GM19035 (cell line): ENCODE data around the gene FASTK.
A peak's percentile ranks its signal among the peaks of the same experiment; 100 is the strongest.
"Not testable (repeated sequence)": the region's sequence is repeated elsewhere in the genome, so short reads cannot be mapped to it uniquely, and the experiment has no call there.

Source experiments
- ATAC-seq: cut with Tn5 transposase; IDR thresholded peaks from one replicate; pipeline ENCODE4 v1.9.1; 2021; ENCODE audit not compliant: unreplicated experiment

Gene FASTK

GRCh38 chr7:151032936-151033863, 47.4 kb downstream of the FASTK start:
- no peak for ATAC-seq

DNA sequence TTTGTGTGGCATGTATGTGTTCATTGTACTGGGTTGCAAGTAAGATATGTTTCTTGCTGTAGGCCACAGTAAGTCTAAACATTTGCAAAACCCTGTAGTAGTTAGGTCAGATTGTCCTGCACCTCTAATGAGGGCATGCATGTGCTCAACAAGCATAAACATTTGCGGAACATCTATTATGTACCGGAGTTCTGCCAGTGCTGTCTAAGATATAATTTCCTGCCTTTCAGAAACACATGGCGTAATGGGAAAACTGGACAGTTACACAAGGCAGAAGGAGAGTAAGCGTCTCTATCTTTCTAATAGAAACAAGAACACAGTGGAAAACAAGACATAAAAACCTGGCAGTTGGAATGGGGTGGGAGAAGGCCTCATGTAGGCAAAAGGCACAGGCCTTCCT, 49.6 kb downstream of the FASTK start:
- no peak for ATAC-seq

GRCh38 chr7:151028948-151029501, 51.6 kb downstream of the FASTK start:
- no peak for ATAC-seq

DNA sequence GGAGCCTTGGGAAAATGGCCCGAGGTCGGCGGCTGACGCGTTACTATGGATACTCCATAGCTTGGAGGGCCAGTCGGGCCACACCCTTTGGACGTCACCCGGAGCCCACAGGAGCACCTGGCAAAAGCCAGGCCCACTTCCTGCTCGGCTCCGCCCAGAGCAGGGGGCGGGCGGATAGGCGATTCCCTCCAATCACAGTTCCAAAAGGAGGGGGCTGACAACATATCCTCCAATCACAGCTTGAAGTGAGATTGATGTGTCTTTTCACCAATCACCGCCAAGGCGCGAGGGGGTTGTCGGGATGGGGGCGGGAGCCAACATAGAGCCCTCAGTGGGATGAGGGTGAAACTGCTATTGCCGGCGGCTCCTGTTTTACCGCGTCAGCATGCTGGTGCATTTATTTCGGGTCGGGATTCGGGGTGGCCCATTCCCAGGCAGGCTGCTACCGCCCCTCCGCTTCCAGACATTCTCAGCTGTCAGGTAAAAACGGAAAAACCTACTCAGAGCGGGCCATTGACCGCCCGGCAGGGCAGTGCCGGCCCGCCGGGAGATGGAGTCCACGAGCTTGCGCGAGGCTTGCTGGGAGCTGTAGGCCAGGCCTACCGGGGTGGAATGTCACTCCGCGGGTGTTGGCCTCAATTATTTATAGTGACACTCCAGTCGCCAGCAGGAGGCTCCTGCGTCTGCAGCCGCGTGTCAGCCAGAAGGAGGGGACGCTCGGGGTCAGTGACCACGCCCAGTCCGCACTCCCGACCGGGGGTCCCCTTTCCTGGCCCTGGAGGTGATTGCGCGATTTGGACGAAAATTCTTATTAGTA, 52.3 kb downstream of the FASTK start, which contains the start of gene ABCB8:
Gene ABCB8, plus strand, starts transcription at position 320 of the 817 bp plus-strand sequence. Its CDS starts 66 bp downstream, at position 386.
- ATAC-seq = peak; percentile 98

DNA sequence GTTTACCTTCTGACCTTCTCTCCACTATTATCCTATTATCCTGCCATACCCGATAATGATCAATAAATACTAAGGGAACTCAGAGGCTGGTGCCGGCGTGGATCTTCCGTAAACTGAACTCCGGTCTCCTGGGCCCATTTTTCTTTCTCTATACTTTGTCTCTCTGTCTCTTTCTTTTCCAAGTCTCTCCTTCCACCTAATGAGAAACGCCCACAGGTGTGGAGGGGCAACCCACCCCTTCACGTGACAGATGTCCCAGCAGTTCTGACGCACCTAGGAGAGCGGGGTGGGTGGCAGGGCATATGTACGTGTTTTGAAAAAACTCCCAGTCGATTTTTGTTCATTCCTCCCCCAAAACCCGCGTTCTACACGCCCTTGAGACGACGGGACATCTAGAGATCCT, 52.9 kb downstream of the FASTK start:
- not testable (repeated sequence) for ATAC-seq

DNA sequence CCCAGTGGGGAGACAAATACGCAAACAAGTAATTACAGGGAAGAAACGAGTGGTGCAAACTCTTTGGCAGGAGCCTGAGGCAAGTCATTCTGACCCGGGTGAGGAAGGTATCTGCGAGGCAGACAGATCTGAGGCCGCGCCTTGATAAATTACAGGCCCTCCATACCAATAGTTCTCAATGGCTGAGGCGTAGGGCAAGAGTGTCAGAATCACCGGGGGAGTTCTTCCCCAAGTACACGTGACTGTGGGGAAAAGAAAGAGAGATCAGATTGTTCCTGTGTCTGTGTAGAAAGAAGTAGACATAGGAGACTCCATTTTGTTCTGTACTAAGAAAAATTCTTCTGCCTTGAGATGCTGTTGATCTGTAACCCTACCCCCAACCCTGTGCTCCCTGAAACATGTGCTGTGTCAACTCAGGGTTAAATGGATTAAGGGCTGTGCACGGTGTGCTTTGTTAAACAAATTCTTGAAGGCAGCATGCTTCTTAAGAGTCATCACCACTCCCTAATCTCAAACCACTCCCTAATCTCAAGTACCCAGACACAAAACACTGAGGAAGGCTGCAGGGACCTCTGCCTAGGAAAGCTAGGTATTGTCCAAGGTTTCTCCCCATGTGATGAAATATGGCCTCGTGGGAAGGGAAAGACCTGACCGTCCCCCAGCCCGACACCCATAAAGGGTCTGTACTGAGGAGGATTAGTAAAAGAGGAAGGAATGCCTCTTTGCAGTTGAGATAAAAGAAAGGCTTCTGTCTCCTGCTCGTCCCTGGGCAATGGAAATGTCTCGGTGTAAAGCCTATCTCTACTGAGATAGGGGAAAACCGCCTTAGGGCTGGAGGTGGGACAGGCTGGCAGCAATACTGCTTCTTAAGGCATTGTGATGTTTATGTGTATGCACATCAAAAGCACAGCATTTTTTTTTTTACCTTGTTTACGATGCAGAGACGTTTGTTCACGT, 53.6 kb downstream of the FASTK start:
- ATAC-seq = not testable (repeated sequence)
